ENCODE data around the gene SARM1.
"Not testable (repeated sequence)": the region's sequence is repeated elsewhere in the genome, so short reads cannot be mapped to it uniquely, and the experiment has no call there.

SARM1 gene

GRCh38 chr17:28335201-28335958, 36.1 kb upstream of the SARM1 start, which contains the start of the genes IFT20 and TNFAIP1:
IFT20 (minus strand) TSS chr17:28335472; CDS start chr17:28331985, 3,487 bp downstream.
TNFAIP1 (plus strand) TSS chr17:28335761; CDS start chr17:28339522, 3,761 bp downstream.
- peak; percentile 96 for ATAC-seq
- TF ChIP-seq PPARA (CRISPR knock-in tag; IDR thresholded peaks at IDR 0.05; ENCODE audit: borderline replicate concordance), result peak; percentile 76; the same call in 1 of the 2 replicates
- TF ChIP-seq ZNF70 (CRISPR knock-in tag; IDR thresholded peaks at IDR 0.05), result peak; percentile 47; the same call in 1 of the 2 replicates
- TF ChIP-seq CSDC2 (CRISPR knock-in tag; IDR thresholded peaks at IDR 0.05), result peak; percentile 91
- TF ChIP-seq ZFP30 (CRISPR knock-in tag; IDR thresholded peaks at IDR 0.05), result peak; percentile 47; the same call in 1 of the 2 replicates
- 0 out of 2 replicates have a peak, but pooled peaks have one; percentile 60 for TF ChIP-seq ZFP3 (CRISPR knock-in tag; IDR thresholded peaks at IDR 0.05)
- peak; percentile 94 for TF ChIP-seq ZNF565 (CRISPR knock-in tag; conservative IDR thresholded peaks at IDR 0.05; ENCODE audit: low read depth)
- TF ChIP-seq GLIS3 (CRISPR knock-in tag; IDR thresholded peaks at IDR 0.05), result 0 out of 2 replicates have a peak, but pooled peaks have one; percentile 48
- no peak for TF ChIP-seq TCF4 (CRISPR knock-in tag; IDR thresholded peaks at IDR 0.05; ENCODE audit: borderline replicate concordance)
- TF ChIP-seq TSHZ2 (CRISPR knock-in tag; IDR thresholded peaks at IDR 0.05), result peak; percentile 93
- no peak; the same call in 1 of the 2 replicates for TF ChIP-seq CSRNP3 (CRISPR knock-in tag; IDR thresholded peaks at IDR 0.05)

GRCh38 chr17:28335959-28336871, 35.3 kb upstream of the SARM1 start:
- peak; percentile 50; the same call in 1 of the 2 replicates for TF ChIP-seq CREB5 (CRISPR knock-in tag; IDR thresholded peaks at IDR 0.05; ENCODE audit: low read depth)
- no peak for TF ChIP-seq OSR1 (CRISPR knock-in tag; IDR thresholded peaks at IDR 0.05)
- no peak for TF ChIP-seq ZNF565 (CRISPR knock-in tag; conservative IDR thresholded peaks at IDR 0.05; ENCODE audit: low read depth)
- no peak for TF ChIP-seq RARB (CRISPR knock-in tag; IDR thresholded peaks at IDR 0.05)
- TF ChIP-seq ZNF70 (CRISPR knock-in tag; IDR thresholded peaks at IDR 0.05), result no peak
- TF ChIP-seq CSDC2 (CRISPR knock-in tag; IDR thresholded peaks at IDR 0.05), result 0 out of 2 replicates have a peak, but pooled peaks have one; percentile 19
- TF ChIP-seq SNAI2 (CRISPR knock-in tag; IDR thresholded peaks at IDR 0.05), result no peak
- TF ChIP-seq ISL1 (CRISPR knock-in tag; IDR thresholded peaks at IDR 0.05), result no peak
- TF ChIP-seq PATZ1 (CRISPR knock-in tag; IDR thresholded peaks at IDR 0.05; ENCODE audit: borderline replicate concordance), result no peak; the same call in 1 of the 2 replicates
- ATAC-seq, result peak; percentile 58

- no peak for ATAC-seq
- TF ChIP-seq ZFP30 (CRISPR knock-in tag; IDR thresholded peaks at IDR 0.05) (peak; percentile 62; the same call in 1 of the 2 replicates), OSR1 (CRISPR knock-in tag; IDR thresholded peaks at IDR 0.05) (no peak)
These were observed 33.3 kb upstream of the SARM1 start for GRCh38 chr17:28338056-28338768.

GRCh38 chr17:28338769-28339212, 32.7 kb upstream of the SARM1 start:
- ATAC-seq, result not testable (repeated sequence)

Measured in SK-N-SH treated with all-trans-retinoic acid at 6 μM for 48 hours (cell line).